Activated CD8-positive, alpha-beta T cell treated with anti-CD3 and anti-CD28 coated beads, Interleukin-2, amount 10 ng/mL, durations not matched to agents 7 days and 5 days (primary cell): ENCODE results near the gene RSRC1. TPM values are rescaled to one million over a fixed set of nuclear protein-coding genes. Genes with fewer than 3 reads are reported as not detected.

Experiments used
- ATAC-seq: fragments of 150-1000 bp; cut with Tn5 transposase; one replicate; pipeline ENCODE4 v1.10.0; 2021; ENCODE audit warnings: moderate library complexity
- CTCF ChIA-PET: fragments of 350-600 bp; sonication (Branson Sonifier 250); formaldehyde crosslinking; loops from one replicate; lab custom pipeline; 2021; ENCODE audit warnings: antibody characterized with exemption; lab: Charles Lee
- POLR2A ChIA-PET: fragments of 350-600 bp; sonication (Branson Sonifier 250); formaldehyde crosslinking; loops from one replicate; lab custom pipeline; 2021; ENCODE audit warnings: antibody characterized with exemption; lab: Charles Lee
- DNase-seq: peaks from one replicate; pipeline ENCODE4 v3.0.0-alpha.2; 2020
- H3K27ac Mint-ChIP-seq: one replicate; pipeline ENCODE4 v1.8.0; 2021; ENCODE audit warnings: mild to moderate bottlenecking, mixed read lengths
- H3K27me3 Mint-ChIP-seq: one replicate; pipeline ENCODE4 v1.8.0; 2021; ENCODE audit warnings: low read depth, mixed read lengths
- H3K36me3 Mint-ChIP-seq: one replicate; pipeline ENCODE4 v1.8.0; 2021; ENCODE audit warnings: low read depth, mixed read lengths
- H3K4me1 Mint-ChIP-seq: one replicate; pipeline ENCODE4 v1.8.0; 2021; ENCODE audit warnings: low read depth, mixed read lengths
- H3K4me3 Mint-ChIP-seq: one replicate; pipeline ENCODE4 v1.8.0; 2021; ENCODE audit warnings: mild to moderate bottlenecking, mixed read lengths
- H3K9me3 Mint-ChIP-seq: one replicate; pipeline ENCODE4 v1.8.0; 2022; ENCODE audit warnings: mixed read lengths; ENCODE audit not compliant: insufficient read depth
- total RNA-seq, 2 experiments: library from RNA; stranded (reverse); gene quantifications; one replicate each; pipeline ENCODE4 v1.2.3, GENCODE V29; 2021

The RSRC1 gene
- total RNA-seq, 2 experiments from 2014 or later, result 44.9 to 47.9 TPM

DNA sequence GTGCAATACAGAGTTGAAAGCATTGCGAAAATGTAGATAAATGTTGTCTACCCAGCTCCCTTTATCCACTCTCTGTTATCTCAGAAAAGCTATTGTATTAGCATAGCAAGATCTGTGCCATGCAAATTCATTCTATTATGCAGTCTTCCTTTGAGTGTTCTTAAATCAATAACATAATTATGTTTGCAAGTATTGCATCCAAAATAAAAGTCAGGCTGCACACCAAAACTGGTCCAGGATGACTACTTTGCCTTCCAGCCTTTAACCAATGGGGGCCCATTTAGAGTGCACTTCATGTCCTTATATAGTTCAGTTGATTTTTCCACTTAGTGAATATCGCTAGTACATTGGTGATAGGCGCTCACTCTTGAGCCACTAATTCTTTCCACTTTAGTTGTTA, 353.7 kb downstream of the RSRC1 start:
- Mint-ChIP-seq H3K27me3 (no peaks in the 10 kb centered on the region), H3K36me3 (no peaks in the 10 kb centered on the region), H3K27ac (no peak overlapping the region), H3K9me3 (no peaks in the 10 kb centered on the region), H3K4me3 (no peak overlapping the region), H3K4me1 (no peaks in the 10 kb centered on the region)
- DNase-seq (no peak), ATAC-seq (no peak)
- POLR2A ChIA-PET, result no interaction called here
- CTCF ChIA-PET, result no interaction called here

GRCh38 chr3:158465074-158465473, 355.2 kb downstream of the RSRC1 start:
- no peaks in the 10 kb centered on the region for H3K36me3 Mint-ChIP-seq
- DNase-seq (no peak), ATAC-seq (no peak)
- CTCF ChIA-PET, result no interaction called here
- POLR2A ChIA-PET, result no interaction called here
- no peak overlapping the region for H3K27ac Mint-ChIP-seq
- H3K4me3 Mint-ChIP-seq, result no peak overlapping the region
- no peaks in the 10 kb centered on the region for H3K9me3 Mint-ChIP-seq
- H3K27me3 Mint-ChIP-seq, result no peaks in the 10 kb centered on the region
- no peaks in the 10 kb centered on the region for H3K4me1 Mint-ChIP-seq

DNA sequence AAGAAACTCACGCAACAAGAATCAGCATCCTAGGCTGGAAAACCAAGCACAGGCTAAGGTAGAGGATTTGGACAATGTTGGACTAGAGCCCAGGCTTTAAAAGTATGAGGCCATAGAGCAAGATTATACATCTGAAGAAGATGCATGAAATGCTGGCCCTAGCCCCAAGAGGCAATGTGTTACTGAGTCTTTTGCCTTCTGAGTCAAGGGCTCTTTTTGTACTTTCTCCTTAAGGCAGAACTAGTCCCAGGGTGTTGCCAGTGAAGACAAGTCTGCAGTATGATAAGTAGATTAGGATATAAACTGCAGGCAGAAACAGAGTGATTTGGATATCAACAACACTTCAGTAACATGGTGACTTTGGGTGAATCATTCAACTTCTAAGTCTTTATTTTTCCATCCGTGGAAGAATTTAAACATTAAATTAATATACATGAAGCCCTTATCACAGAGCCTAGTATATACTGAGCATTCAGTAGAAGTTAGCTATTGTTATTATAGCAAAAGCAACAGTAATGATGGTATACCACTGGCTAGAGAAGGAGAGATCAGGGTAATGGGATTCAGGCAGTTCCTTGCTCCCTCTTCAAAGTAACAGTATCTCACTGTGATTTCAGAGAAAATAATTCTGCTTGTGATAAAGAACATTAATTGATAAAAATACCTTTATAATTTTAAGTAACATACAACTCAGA, 361.2 kb downstream of the RSRC1 start:
- no peaks in the 10 kb centered on the region for H3K9me3 Mint-ChIP-seq
- H3K36me3 Mint-ChIP-seq, result no peaks in the 10 kb centered on the region
- H3K27ac Mint-ChIP-seq, result no peak overlapping the region
- POLR2A ChIA-PET, result no interaction called here
- no peaks in the 10 kb centered on the region for H3K27me3 Mint-ChIP-seq
- H3K4me1 Mint-ChIP-seq, result no peaks in the 10 kb centered on the region
- ATAC-seq (no peak), DNase-seq (no peak)
- no peak overlapping the region for H3K4me3 Mint-ChIP-seq
- CTCF ChIA-PET, result no interaction called here

GRCh38 chr3:158471639-158472294, 361.9 kb downstream of the RSRC1 start:
- H3K27me3 Mint-ChIP-seq, result no peaks in the 10 kb centered on the region
- ATAC-seq (no peak), DNase-seq (no peak)
- no peak overlapping the region for H3K27ac Mint-ChIP-seq
- H3K4me1 Mint-ChIP-seq, result no peaks in the 10 kb centered on the region
- CTCF ChIA-PET, result no interaction called here
- POLR2A ChIA-PET, result no interaction called here
- H3K4me3 Mint-ChIP-seq, result no peak overlapping the region
- H3K36me3 Mint-ChIP-seq, result no peaks in the 10 kb centered on the region
- H3K9me3 Mint-ChIP-seq, result no peaks in the 10 kb centered on the region

DNA sequence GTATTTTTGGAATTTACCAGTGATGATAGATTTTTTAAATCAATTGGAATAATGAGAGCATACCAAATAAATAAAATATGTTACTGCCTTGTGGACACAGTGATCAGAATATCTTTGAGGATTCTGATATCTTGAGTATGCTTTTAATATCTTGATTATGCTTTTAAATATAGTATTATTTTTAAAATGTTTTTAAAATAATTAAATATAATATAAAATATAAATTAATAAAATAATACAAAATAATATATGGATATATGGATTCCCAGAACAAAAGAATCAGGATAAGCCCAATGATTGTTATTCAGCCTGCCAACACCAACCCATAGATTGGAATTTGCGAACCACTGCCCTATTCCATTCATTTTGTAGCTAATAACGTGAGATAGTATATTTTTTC, 369.2 kb downstream of the RSRC1 start:
- ChIA-PET POLR2A (no interaction called here), CTCF (no interaction called here)
- H3K27me3 Mint-ChIP-seq, result no peaks in the 10 kb centered on the region
- no peaks in the 10 kb centered on the region for H3K4me1 Mint-ChIP-seq
- H3K36me3 Mint-ChIP-seq, result no peaks in the 10 kb centered on the region
- ATAC-seq (no peak), DNase-seq (no peak)
- no peaks in the 10 kb centered on the region for H3K9me3 Mint-ChIP-seq
- no peak overlapping the region for H3K27ac Mint-ChIP-seq
- H3K4me3 Mint-ChIP-seq, result no peak overlapping the region

DNA sequence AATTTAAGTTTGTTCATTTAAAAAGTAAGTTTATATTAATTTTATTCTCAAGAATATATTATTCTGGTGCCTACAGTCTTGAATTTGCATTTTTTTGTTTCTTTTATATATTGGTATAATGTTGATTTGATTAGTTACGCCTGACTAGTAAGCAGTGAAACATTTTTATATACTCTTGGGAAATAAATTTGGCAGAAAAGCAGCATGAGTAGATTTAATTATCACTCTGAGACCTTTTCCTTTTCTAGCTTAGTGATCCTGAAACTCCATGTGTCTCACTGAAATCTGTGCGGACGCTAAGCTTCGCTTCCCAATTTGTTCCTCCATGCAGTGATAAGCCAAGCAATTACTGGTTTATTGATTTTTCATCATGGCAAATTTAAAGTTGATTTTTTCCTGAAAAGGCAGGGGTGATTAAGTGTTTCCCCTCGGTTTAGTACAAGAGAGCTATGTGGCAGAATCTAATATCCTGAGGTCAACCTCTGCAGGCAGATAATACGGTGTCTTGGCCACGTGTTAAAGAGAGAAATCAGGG, 373.9 kb downstream of the RSRC1 start:
- H3K4me3 Mint-ChIP-seq, result no peak overlapping the region
- H3K27me3 Mint-ChIP-seq, result no peaks in the 10 kb centered on the region
- DNase-seq, result no peak
- H3K9me3 Mint-ChIP-seq, result no peaks in the 10 kb centered on the region
- no peaks in the 10 kb centered on the region for H3K4me1 Mint-ChIP-seq
- ATAC-seq, result no peak
- H3K27ac Mint-ChIP-seq, result no peak overlapping the region
- ChIA-PET CTCF (no interaction called here), POLR2A (no interaction called here)
- no peaks in the 10 kb centered on the region for H3K36me3 Mint-ChIP-seq

GRCh38 chr3:158486200-158486599, 376.3 kb downstream of the RSRC1 start:
- ChIA-PET POLR2A (no interaction called here), CTCF (no interaction called here)
- Mint-ChIP-seq H3K27ac (no peak overlapping the region), H3K27me3 (no peaks in the 10 kb centered on the region), H3K9me3 (no peaks in the 10 kb centered on the region), H3K36me3 (no peaks in the 10 kb centered on the region), H3K4me1 (no peaks in the 10 kb centered on the region), H3K4me3 (no peak overlapping the region)
- ATAC-seq (no peak), DNase-seq (no peak)

DNA sequence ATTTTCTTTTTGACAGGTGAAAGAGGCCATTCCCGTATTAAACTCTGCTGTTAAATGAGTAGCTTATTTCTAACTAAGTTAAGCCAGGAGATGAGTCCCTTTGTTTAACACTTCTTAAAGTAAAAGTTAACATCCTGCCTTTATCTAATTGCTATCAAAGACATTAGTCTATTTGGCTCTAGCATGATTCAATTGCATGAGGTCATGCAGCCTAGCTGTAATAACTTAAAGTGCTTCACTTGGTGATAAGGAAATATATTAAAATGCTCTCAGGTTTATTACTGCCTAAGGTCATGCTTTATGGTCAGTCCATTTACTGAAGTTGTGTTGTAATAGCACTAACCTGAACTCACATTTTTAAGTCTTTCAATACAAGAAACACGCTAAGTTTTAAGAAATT, 378.8 kb downstream of the RSRC1 start:
- Mint-ChIP-seq H3K27ac (no peak overlapping the region), H3K4me1 (no peaks in the 10 kb centered on the region), H3K36me3 (no peaks in the 10 kb centered on the region), H3K9me3 (peaks cover 3% of the 10 kb centered on the region), H3K4me3 (no peak overlapping the region), H3K27me3 (no peaks in the 10 kb centered on the region)
- CTCF ChIA-PET, result no interaction called here
- DNase-seq (no peak), ATAC-seq (no peak)
- POLR2A ChIA-PET, result no interaction called here

- H3K27me3 Mint-ChIP-seq, result no peaks in the 10 kb centered on the region
- ChIA-PET CTCF (no interaction called here), POLR2A (no interaction called here)
- DNase-seq, result no peak
- no peak overlapping the region for H3K27ac Mint-ChIP-seq
- no peaks in the 10 kb centered on the region for H3K4me1 Mint-ChIP-seq
- no peak for ATAC-seq
- no peak overlapping the region for H3K4me3 Mint-ChIP-seq
- H3K9me3 Mint-ChIP-seq, result peaks cover 3% of the 10 kb centered on the region
- no peaks in the 10 kb centered on the region for H3K36me3 Mint-ChIP-seq
Observed at GRCh38 chr3:158489181-158489580, 379.3 kb downstream of the RSRC1 start.

DNA sequence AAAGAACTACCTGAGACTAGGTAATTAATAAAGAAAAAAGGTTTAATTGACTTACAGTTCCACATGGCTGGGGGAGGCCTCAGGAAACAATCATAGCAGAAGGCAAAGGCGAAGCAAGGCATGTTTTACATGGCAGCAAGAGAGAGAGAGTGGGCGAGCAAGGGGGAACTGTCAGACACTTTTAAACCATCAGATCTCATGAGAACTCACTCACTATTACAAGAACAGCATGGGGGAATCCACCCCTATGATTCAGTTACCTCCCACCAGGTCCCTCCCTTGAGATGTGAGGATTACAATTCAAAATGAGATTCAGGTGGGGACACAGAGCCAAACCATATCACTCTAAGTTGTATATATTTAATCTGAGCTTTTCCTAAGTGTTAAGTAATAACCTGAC, 382.1 kb downstream of the RSRC1 start:
- no peaks in the 10 kb centered on the region for H3K36me3 Mint-ChIP-seq
- ATAC-seq, result no peak
- POLR2A ChIA-PET, result no interaction called here
- no peak overlapping the region for H3K4me3 Mint-ChIP-seq
- H3K27ac Mint-ChIP-seq, result no peak overlapping the region
- no peaks in the 10 kb centered on the region for H3K27me3 Mint-ChIP-seq
- no peak for DNase-seq
- no peaks in the 10 kb centered on the region for H3K4me1 Mint-ChIP-seq
- peaks cover 3% of the 10 kb centered on the region for H3K9me3 Mint-ChIP-seq
- CTCF ChIA-PET, result no interaction called here

GRCh38 chr3:158492685-158493084, 382.8 kb downstream of the RSRC1 start:
- Mint-ChIP-seq H3K27ac (no peak overlapping the region), H3K4me3 (no peak overlapping the region), H3K36me3 (no peaks in the 10 kb centered on the region), H3K9me3 (peaks cover 3% of the 10 kb centered on the region), H3K4me1 (no peaks in the 10 kb centered on the region), H3K27me3 (no peaks in the 10 kb centered on the region)
- ChIA-PET CTCF (no interaction called here), POLR2A (no interaction called here)
- DNase-seq (no peak), ATAC-seq (no peak)

DNA sequence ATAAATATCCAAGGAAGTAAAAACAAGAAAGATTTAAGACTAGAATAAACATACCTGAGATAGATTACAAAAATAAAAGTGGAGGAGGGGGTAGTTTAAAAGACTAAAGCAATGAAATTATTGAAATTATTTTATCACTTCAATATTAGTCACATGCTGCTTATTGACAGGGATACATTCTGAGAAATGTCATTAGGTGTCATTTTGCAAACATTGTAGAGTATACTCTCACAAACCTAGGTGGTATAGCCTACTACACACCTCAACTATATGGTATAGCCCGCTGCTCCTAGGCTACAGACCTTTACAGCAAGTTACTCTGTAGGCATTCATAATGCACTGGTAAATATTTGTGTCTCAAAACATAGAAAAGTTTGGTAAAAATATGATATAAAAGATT, 384.0 kb downstream of the RSRC1 start:
- POLR2A ChIA-PET, result no interaction called here
- H3K4me1 Mint-ChIP-seq, result no peaks in the 10 kb centered on the region
- H3K27ac Mint-ChIP-seq, result no peak overlapping the region
- H3K27me3 Mint-ChIP-seq, result no peaks in the 10 kb centered on the region
- H3K36me3 Mint-ChIP-seq, result peaks cover 2% of the 10 kb centered on the region
- DNase-seq (no peak), ATAC-seq (no peak)
- CTCF ChIA-PET, result no interaction called here
- peaks cover 3% of the 10 kb centered on the region for H3K9me3 Mint-ChIP-seq
- no peak overlapping the region for H3K4me3 Mint-ChIP-seq
